Measurements from ENCODE around the gene MGAT4A.

MGAT4A gene

GRCh38 chr2:98743835-98744234 lies 12.9 kb upstream of the MGAT4A start:
- TF ChIP-seq REST (IDR thresholded peaks at IDR 0.05; ENCODE audit: low read depth) (no peak), NFIC (IDR thresholded peaks at IDR 0.05) (0 out of 2 replicates have a peak, but pooled peaks have one; percentile 14)

GRCh38 chr2:98739020-98739419 lies 8.1 kb upstream of the MGAT4A start:
- TF ChIP-seq TCF12 (IDR thresholded peaks at IDR 0.05; ENCODE audit: low read depth) = no peak
- TF ChIP-seq YY1 (IDR thresholded peaks at IDR 0.05; ENCODE audit: low read depth) = no peak
- no peak for TF ChIP-seq CREB1 (IDR thresholded peaks at IDR 0.05; ENCODE audit: low read depth)
- TF ChIP-seq TAF1 (IDR thresholded peaks at IDR 0.05; ENCODE audit: low read depth) = no peak
- TF ChIP-seq MAX (IDR thresholded peaks at IDR 0.05) = no peak
- TF ChIP-seq CEBPB (IDR thresholded peaks at IDR 0.05) = no peak
- no peak for TF ChIP-seq NFIC (IDR thresholded peaks at IDR 0.05)
- no peak for TF ChIP-seq REST (IDR thresholded peaks at IDR 0.05; ENCODE audit: low read depth)
- no peak for TF ChIP-seq EP300 (IDR thresholded peaks at IDR 0.05; ENCODE audit: borderline replicate concordance)
- TF ChIP-seq USF1 (IDR thresholded peaks at IDR 0.05) = no peak
- TF ChIP-seq FOXM1 (IDR thresholded peaks at IDR 0.05; ENCODE audit: borderline replicate concordance, low read depth) = no peak
- TF ChIP-seq ZBTB7A (IDR thresholded peaks at IDR 0.05; ENCODE audit: low read depth) = no peak
- TF ChIP-seq RAD21 (IDR thresholded peaks at IDR 0.05; ENCODE audit: low read depth) = no peak
- TF ChIP-seq EGR1 (IDR thresholded peaks at IDR 0.05) = no peak
- TF ChIP-seq TEAD4 (IDR thresholded peaks at IDR 0.05) = no peak

- no peak for TF ChIP-seq EGR1 (IDR thresholded peaks at IDR 0.05)
- no peak for TF ChIP-seq TEAD4 (IDR thresholded peaks at IDR 0.05)
- TF ChIP-seq FOXM1 (IDR thresholded peaks at IDR 0.05; ENCODE audit: borderline replicate concordance, low read depth) = no peak
- TF ChIP-seq EP300 (IDR thresholded peaks at IDR 0.05; ENCODE audit: borderline replicate concordance) = no peak
- TF ChIP-seq TCF12 (IDR thresholded peaks at IDR 0.05; ENCODE audit: low read depth) = no peak
- no peak for TF ChIP-seq TAF1 (IDR thresholded peaks at IDR 0.05; ENCODE audit: low read depth)
- no peak for TF ChIP-seq MAX (IDR thresholded peaks at IDR 0.05)
- TF ChIP-seq CREB1 (IDR thresholded peaks at IDR 0.05; ENCODE audit: low read depth) = no peak
- TF ChIP-seq NFIC (IDR thresholded peaks at IDR 0.05) = no peak
- TF ChIP-seq ZBTB7A (IDR thresholded peaks at IDR 0.05; ENCODE audit: low read depth) = no peak
- TF ChIP-seq RAD21 (IDR thresholded peaks at IDR 0.05; ENCODE audit: low read depth) = no peak
- no peak for TF ChIP-seq USF1 (IDR thresholded peaks at IDR 0.05)
- TF ChIP-seq REST (IDR thresholded peaks at IDR 0.05; ENCODE audit: low read depth) = no peak
- TF ChIP-seq CEBPB (IDR thresholded peaks at IDR 0.05) = no peak
- TF ChIP-seq YY1 (IDR thresholded peaks at IDR 0.05; ENCODE audit: low read depth) = no peak
These were observed 7.4 kb upstream of the MGAT4A start for GRCh38 chr2:98738304-98738703.

GRCh38 chr2:98737848-98738247 lies 6.9 kb upstream of the MGAT4A start:
- no peak for TF ChIP-seq NFIC (IDR thresholded peaks at IDR 0.05)
- no peak for TF ChIP-seq TAF1 (IDR thresholded peaks at IDR 0.05; ENCODE audit: low read depth)
- no peak for TF ChIP-seq RAD21 (IDR thresholded peaks at IDR 0.05; ENCODE audit: low read depth)
- no peak for TF ChIP-seq FOXM1 (IDR thresholded peaks at IDR 0.05; ENCODE audit: borderline replicate concordance, low read depth)
- no peak for TF ChIP-seq EGR1 (IDR thresholded peaks at IDR 0.05)
- TF ChIP-seq TCF12 (IDR thresholded peaks at IDR 0.05; ENCODE audit: low read depth) = no peak
- TF ChIP-seq ZBTB7A (IDR thresholded peaks at IDR 0.05; ENCODE audit: low read depth) = no peak
- no peak for TF ChIP-seq REST (IDR thresholded peaks at IDR 0.05; ENCODE audit: low read depth)
- no peak for TF ChIP-seq TEAD4 (IDR thresholded peaks at IDR 0.05)
- no peak for TF ChIP-seq MAX (IDR thresholded peaks at IDR 0.05)
